ENCODE data around the gene TMEM131.

DNA sequence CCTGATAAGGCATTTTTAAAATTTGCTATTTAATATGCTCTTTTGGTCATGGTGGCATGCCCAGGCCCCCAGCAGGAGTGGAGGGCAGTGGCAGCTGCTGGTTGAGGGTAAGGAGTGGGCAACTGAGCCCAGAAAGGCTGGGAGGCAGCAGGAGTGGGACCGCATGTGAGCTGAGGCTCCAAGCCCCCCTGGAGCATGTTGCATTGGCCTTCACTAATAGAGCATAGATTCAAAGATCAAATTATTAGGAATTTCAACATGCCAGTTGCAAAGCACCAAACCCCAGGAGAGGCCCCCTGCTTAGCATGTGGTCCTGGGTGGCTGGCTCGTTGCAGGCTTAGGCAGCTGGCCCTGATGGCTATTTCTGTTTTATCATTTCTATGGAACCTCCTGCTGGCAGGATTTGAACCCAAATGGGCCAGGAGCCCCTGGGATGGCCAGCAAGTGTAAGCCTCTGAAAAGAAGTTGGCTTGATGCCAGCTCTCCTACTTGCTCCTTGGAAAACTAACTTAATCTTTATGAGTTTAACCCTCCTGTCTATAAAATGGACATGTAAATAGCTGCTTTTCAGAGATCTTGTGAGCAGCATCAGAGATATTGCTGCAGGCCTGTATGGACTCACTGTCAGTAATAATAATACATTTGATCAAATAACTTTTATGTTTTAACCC is 42.1 kb upstream of the TMEM131 start:
- TF ChIP-seq EP300 (IDR thresholded peaks at IDR 0.05; ENCODE audit: low read depth) (no peak), POLR2AphosphoS5 (IDR thresholded peaks at IDR 0.05) (no peak)
- TF ChIP-seq, protein P1, sequence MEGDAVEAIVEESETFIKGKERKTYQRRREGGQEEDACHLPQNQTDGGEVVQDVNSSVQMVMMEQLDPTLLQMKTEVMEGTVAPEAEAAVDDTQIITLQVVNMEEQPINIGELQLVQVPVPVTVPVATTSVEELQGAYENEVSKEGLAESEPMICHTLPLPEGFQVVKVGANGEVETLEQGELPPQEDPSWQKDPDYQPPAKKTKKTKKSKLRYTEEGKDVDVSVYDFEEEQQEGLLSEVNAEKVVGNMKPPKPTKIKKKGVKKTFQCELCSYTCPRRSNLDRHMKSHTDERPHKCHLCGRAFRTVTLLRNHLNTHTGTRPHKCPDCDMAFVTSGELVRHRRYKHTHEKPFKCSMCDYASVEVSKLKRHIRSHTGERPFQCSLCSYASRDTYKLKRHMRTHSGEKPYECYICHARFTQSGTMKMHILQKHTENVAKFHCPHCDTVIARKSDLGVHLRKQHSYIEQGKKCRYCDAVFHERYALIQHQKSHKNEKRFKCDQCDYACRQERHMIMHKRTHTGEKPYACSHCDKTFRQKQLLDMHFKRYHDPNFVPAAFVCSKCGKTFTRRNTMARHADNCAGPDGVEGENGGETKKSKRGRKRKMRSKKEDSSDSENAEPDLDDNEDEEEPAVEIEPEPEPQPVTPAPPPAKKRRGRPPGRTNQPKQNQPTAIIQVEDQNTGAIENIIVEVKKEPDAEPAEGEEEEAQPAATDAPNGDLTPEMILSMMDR (IDR thresholded peaks at IDR 0.05), result no peak

All from transverse colon (tissue), 4 donors.